Gastrocnemius medialis (tissue), 4 donors: ENCODE data around the gene NDUFB2.

Experiments
- POLR2A ChIP-seq, 2 donors: fragments of 450-650 bp; IDR thresholded peaks; one replicate each; pipeline ENCODE4 v1.6.1; 2017; ENCODE audit warnings: antibody characterized with exemption in 2 of 2, mild to moderate bottlenecking in 2 of 2, moderate library complexity in 2 of 2
- TF ChIP-seq, protein P1 (sequence below), 5 experiments: fragments of 450-650 bp in 3 of 5; fragments of 200-600 bp in 2 of 5; sonication (generic) in 2 of 5; IDR thresholded peaks in 4 of 5; conservative IDR thresholded peaks in 1 of 5; 1 replicate in 4 of 5; 2 replicates in 1 of 5; pipeline ENCODE4 v1.5.1; 2016 to 2019; ENCODE audit warnings: antibody characterized with exemption in 5 of 5, mild to moderate bottlenecking in 3 of 5, moderate library complexity in 3 of 5

DNA sequence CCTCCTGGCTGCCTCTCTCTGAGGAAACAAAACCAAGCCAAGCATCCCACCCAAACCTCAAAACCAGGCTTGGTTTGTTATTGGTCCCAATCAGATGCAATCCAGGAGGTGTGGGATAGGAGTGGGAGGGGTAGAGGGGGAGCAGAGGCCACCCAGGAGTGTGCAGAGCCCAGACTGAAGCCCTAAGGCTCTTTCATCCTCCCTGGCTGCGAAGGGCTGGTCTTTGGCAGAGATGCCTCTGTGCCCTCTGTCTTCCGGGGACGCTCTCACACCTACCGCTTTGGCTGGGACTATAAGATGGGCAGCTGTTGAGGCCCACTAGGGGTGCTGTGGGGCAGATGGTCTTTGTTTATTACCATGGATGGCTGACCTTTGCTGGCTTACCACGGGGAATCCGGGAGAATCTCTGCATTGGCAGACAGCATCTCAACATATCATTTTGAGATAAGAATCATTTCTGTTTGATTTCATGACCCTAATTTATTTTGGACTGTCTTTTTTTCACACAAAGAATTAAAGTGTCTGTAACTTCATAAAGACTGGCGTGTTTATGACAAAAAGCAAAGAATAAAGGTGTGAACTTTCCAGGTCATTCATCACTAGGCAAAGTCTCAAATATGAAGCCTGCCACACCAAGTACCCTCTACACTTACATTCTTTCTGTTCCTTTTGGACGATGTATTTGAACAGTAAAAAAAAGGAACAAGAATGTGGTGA is 49.4 kb upstream of the NDUFB2 start:
- TF ChIP-seq, protein P1, sequence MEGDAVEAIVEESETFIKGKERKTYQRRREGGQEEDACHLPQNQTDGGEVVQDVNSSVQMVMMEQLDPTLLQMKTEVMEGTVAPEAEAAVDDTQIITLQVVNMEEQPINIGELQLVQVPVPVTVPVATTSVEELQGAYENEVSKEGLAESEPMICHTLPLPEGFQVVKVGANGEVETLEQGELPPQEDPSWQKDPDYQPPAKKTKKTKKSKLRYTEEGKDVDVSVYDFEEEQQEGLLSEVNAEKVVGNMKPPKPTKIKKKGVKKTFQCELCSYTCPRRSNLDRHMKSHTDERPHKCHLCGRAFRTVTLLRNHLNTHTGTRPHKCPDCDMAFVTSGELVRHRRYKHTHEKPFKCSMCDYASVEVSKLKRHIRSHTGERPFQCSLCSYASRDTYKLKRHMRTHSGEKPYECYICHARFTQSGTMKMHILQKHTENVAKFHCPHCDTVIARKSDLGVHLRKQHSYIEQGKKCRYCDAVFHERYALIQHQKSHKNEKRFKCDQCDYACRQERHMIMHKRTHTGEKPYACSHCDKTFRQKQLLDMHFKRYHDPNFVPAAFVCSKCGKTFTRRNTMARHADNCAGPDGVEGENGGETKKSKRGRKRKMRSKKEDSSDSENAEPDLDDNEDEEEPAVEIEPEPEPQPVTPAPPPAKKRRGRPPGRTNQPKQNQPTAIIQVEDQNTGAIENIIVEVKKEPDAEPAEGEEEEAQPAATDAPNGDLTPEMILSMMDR (IDR thresholded peaks at IDR 0.05 in 4 of 5, conservative IDR thresholded peaks at IDR 0.05 in 1 of 5), result peak in 2 of 5 experiments; percentile 11 to 47
- TF ChIP-seq POLR2A (IDR thresholded peaks at IDR 0.05), result no peak
